ENCODE data around the gene CACNG5. TPM values are rescaled to one million over a fixed set of nuclear protein-coding genes. Genes with fewer than 3 reads are reported as not detected.

The CACNG5 gene
- total RNA-seq, 2 donors from 2014 or later: not detected

- H3K36me3 Mint-ChIP-seq (ENCODE audit: low read depth): no peaks in the 10 kb centered on the region
- H3K27me3 Mint-ChIP-seq: peaks cover 76% of the 10 kb centered on the region
- no peak for ATAC-seq
- H3K9me3 ChIP-seq (ENCODE audit: control insufficient read depth, low read length, poor library complexity, severe bottlenecking): no peaks in the 10 kb centered on the region
- H3K4me3 Mint-ChIP-seq: no peak overlapping the region
- DNase-seq: no peak
- no peak overlapping the region for H3K27ac Mint-ChIP-seq
- H3K4me1 Mint-ChIP-seq: peaks cover 2% of the 10 kb centered on the region
Observed at GRCh38 chr17:66831383-66832210, 3.3 kb upstream of the CACNG5 start.

GRCh38 chr17:66833201-66833600 is 1.7 kb upstream of the CACNG5 start:
- Mint-ChIP-seq H3K27me3 (peaks cover 88% of the 10 kb centered on the region), H3K27ac (no peak overlapping the region), H3K36me3 (ENCODE audit: low read depth) (peaks cover 2% of the 10 kb centered on the region), H3K4me3 (no peak overlapping the region), H3K4me1 (peaks cover 2% of the 10 kb centered on the region)
- DNase-seq (no peak), ATAC-seq (no peak)
- no peaks in the 10 kb centered on the region for H3K9me3 ChIP-seq (ENCODE audit: control insufficient read depth, low read length, poor library complexity, severe bottlenecking)

- Mint-ChIP-seq H3K4me1 (peaks cover 6% of the 10 kb centered on the region), H3K27ac (no peak overlapping the region), H3K4me3 (no peak overlapping the region), H3K36me3 (ENCODE audit: low read depth) (peaks cover 5% of the 10 kb centered on the region), H3K27me3 (peaks cover 81% of the 10 kb centered on the region)
- DNase-seq (no peak), ATAC-seq (no peak)
- H3K9me3 ChIP-seq (ENCODE audit: control insufficient read depth, low read length, poor library complexity, severe bottlenecking): no peaks in the 10 kb centered on the region
Observed at GRCh38 chr17:66834426-66834918, 445 bp upstream of the CACNG5 start.

- H3K36me3 Mint-ChIP-seq (ENCODE audit: low read depth): peaks cover 5% of the 10 kb centered on the region
- no peak for ATAC-seq
- no peak overlapping the region for H3K4me3 Mint-ChIP-seq
- no peaks in the 10 kb centered on the region for H3K9me3 ChIP-seq (ENCODE audit: control insufficient read depth, low read length, poor library complexity, severe bottlenecking)
- peaks cover 79% of the 10 kb centered on the region for H3K27me3 Mint-ChIP-seq
- H3K27ac Mint-ChIP-seq: no peak overlapping the region
- peaks cover 4% of the 10 kb centered on the region for H3K4me1 Mint-ChIP-seq
- DNase-seq: no peak
Observed at GRCh38 chr17:66835476-66835875, 559 bp downstream of the CACNG5 start.

GRCh38 chr17:66836063-66837005 is 1.4 kb downstream of the CACNG5 start:
- H3K27ac Mint-ChIP-seq: no peak overlapping the region
- no peaks in the 10 kb centered on the region for H3K9me3 ChIP-seq (ENCODE audit: control insufficient read depth, low read length, poor library complexity, severe bottlenecking)
- no peak overlapping the region for H3K4me3 Mint-ChIP-seq
- DNase-seq (no peak), ATAC-seq (no peak)
- H3K27me3 Mint-ChIP-seq: peaks cover 77% of the 10 kb centered on the region
- H3K36me3 Mint-ChIP-seq (ENCODE audit: low read depth): peaks cover 5% of the 10 kb centered on the region
- peaks cover 4% of the 10 kb centered on the region for H3K4me1 Mint-ChIP-seq

- no peaks in the 10 kb centered on the region for H3K9me3 ChIP-seq (ENCODE audit: control insufficient read depth, low read length, poor library complexity, severe bottlenecking)
- no peak for ATAC-seq
- Mint-ChIP-seq H3K27me3 (peaks cover 75% of the 10 kb centered on the region), H3K4me3 (no peak overlapping the region), H3K4me1 (peaks cover 4% of the 10 kb centered on the region), H3K27ac (no peak overlapping the region), H3K36me3 (ENCODE audit: low read depth) (peaks cover 5% of the 10 kb centered on the region)
- no peak for DNase-seq
Observed at GRCh38 chr17:66837226-66837625, 2.3 kb downstream of the CACNG5 start.

- Mint-ChIP-seq H3K4me1 (peaks cover 4% of the 10 kb centered on the region), H3K4me3 (no peak overlapping the region), H3K27me3 (peaks cover 70% of the 10 kb centered on the region), H3K36me3 (ENCODE audit: low read depth) (peaks cover 5% of the 10 kb centered on the region), H3K27ac (no peak overlapping the region)
- DNase-seq (no peak), ATAC-seq (no peak)
- no peaks in the 10 kb centered on the region for H3K9me3 ChIP-seq (ENCODE audit: control insufficient read depth, low read length, poor library complexity, severe bottlenecking)
Observed at GRCh38 chr17:66837885-66838665, 3.2 kb downstream of the CACNG5 start.

- no peak for DNase-seq
- no peak overlapping the region for H3K27ac Mint-ChIP-seq
- no peak overlapping the region for H3K4me3 Mint-ChIP-seq
- peaks cover 4% of the 10 kb centered on the region for H3K4me1 Mint-ChIP-seq
- no peak for ATAC-seq
- no peaks in the 10 kb centered on the region for H3K9me3 ChIP-seq (ENCODE audit: control insufficient read depth, low read length, poor library complexity, severe bottlenecking)
- H3K36me3 Mint-ChIP-seq (ENCODE audit: low read depth): peaks cover 5% of the 10 kb centered on the region
- H3K27me3 Mint-ChIP-seq: peaks cover 62% of the 10 kb centered on the region
Observed at GRCh38 chr17:66839616-66840015, 4.7 kb downstream of the CACNG5 start.

- DNase-seq (no peak), ATAC-seq (no peak)
- no peak overlapping the region for H3K4me3 Mint-ChIP-seq
- H3K27me3 Mint-ChIP-seq: peaks cover 62% of the 10 kb centered on the region
- peaks cover 5% of the 10 kb centered on the region for H3K36me3 Mint-ChIP-seq (ENCODE audit: low read depth)
- H3K27ac Mint-ChIP-seq: no peak overlapping the region
- peaks cover 4% of the 10 kb centered on the region for H3K4me1 Mint-ChIP-seq
- H3K9me3 ChIP-seq (ENCODE audit: control insufficient read depth, low read length, poor library complexity, severe bottlenecking): no peaks in the 10 kb centered on the region
Observed at GRCh38 chr17:66840061-66840460, 5.1 kb downstream of the CACNG5 start.

- Mint-ChIP-seq H3K27me3 (peaks cover 52% of the 10 kb centered on the region), H3K27ac (no peak overlapping the region), H3K4me3 (no peak overlapping the region), H3K4me1 (peaks cover 4% of the 10 kb centered on the region), H3K36me3 (ENCODE audit: low read depth) (peaks cover 5% of the 10 kb centered on the region)
- no peak for DNase-seq
- ATAC-seq: no peak
- no peaks in the 10 kb centered on the region for H3K9me3 ChIP-seq (ENCODE audit: control insufficient read depth, low read length, poor library complexity, severe bottlenecking)
Observed at GRCh38 chr17:66841328-66841727, 6.4 kb downstream of the CACNG5 start.

- ATAC-seq (no peak), DNase-seq (no peak)
- Mint-ChIP-seq H3K4me3 (no peak overlapping the region), H3K36me3 (ENCODE audit: low read depth) (peaks cover 5% of the 10 kb centered on the region), H3K4me1 (peaks cover 4% of the 10 kb centered on the region), H3K27ac (no peak overlapping the region), H3K27me3 (peaks cover 48% of the 10 kb centered on the region)
- H3K9me3 ChIP-seq (ENCODE audit: control insufficient read depth, low read length, poor library complexity, severe bottlenecking): no peaks in the 10 kb centered on the region
Observed at GRCh38 chr17:66841744-66842143, 6.8 kb downstream of the CACNG5 start.

- Mint-ChIP-seq H3K4me3 (no peak overlapping the region), H3K4me1 (peaks cover 4% of the 10 kb centered on the region), H3K36me3 (ENCODE audit: low read depth) (peaks cover 3% of the 10 kb centered on the region), H3K27ac (no peak overlapping the region), H3K27me3 (peaks cover 46% of the 10 kb centered on the region)
- DNase-seq (no peak), ATAC-seq (no peak)
- no peaks in the 10 kb centered on the region for H3K9me3 ChIP-seq (ENCODE audit: control insufficient read depth, low read length, poor library complexity, severe bottlenecking)
Observed at GRCh38 chr17:66842505-66842904, 7.6 kb downstream of the CACNG5 start.

GRCh38 chr17:66842959-66843358 is 8.0 kb downstream of the CACNG5 start:
- H3K4me1 Mint-ChIP-seq: peaks cover 4% of the 10 kb centered on the region
- H3K4me3 Mint-ChIP-seq: no peak overlapping the region
- peaks cover 3% of the 10 kb centered on the region for H3K36me3 Mint-ChIP-seq (ENCODE audit: low read depth)
- ATAC-seq (no peak), DNase-seq (no peak)
- peaks cover 43% of the 10 kb centered on the region for H3K27me3 Mint-ChIP-seq
- no peaks in the 10 kb centered on the region for H3K9me3 ChIP-seq (ENCODE audit: control insufficient read depth, low read length, poor library complexity, severe bottlenecking)
- H3K27ac Mint-ChIP-seq: no peak overlapping the region

Data from T-helper 17 cell (primary cell).